Panc1 (cell line): ENCODE results near the gene CPSF4. TPM values are rescaled to one million over a fixed set of nuclear protein-coding genes. Genes with fewer than 3 reads are reported as not detected.

Experiments
- ATAC-seq: fragments of 200-7000 bp; cut with Tn5 transposase; 2 replicates; pipeline ENCODE4 v1.9.1; 2020; ENCODE audit warnings: mild to moderate bottlenecking, moderate library complexity
- BruUV-seq: library from RNA; stranded (reverse); fragments of 400-500 nt; replicated peaks from 2 replicates; lab custom pipeline; 2021; lab: Mats Ljungman, UMichigan
- CTCF ChIA-PET: fragments of 300-600 bp; sonication (Branson Sonifier 250); formaldehyde crosslinking; loops from one replicate; lab custom pipeline; 2022; ENCODE audit warnings: antibody characterized with exemption; lab: Charles Lee
- POLR2A ChIA-PET: fragments of 300-600 bp; sonication (Branson Sonifier 250); formaldehyde crosslinking; loops from one replicate; lab custom pipeline; 2022; ENCODE audit warnings: antibody characterized with exemption; lab: Charles Lee
- DNase-seq: peaks from one replicate; pipeline ENCODE4 v3.0.0-alpha.2; 2010; ENCODE audit warnings: low read depth, low spot score
- H3K27ac ChIP-seq: 2 replicates; pipeline ENCODE4 v1.5.1; 2011; ENCODE audit warnings: mild to moderate bottlenecking, low read length, inconsistent platforms
- H3K27me3 ChIP-seq: fragments of 200-500 bp; sonication (Bioruptor generic); 2 replicates; pipeline ENCODE4 v1.6.0; 2014; ENCODE audit warnings: low read length, inconsistent platforms; ENCODE audit not compliant: control insufficient read depth, insufficient read depth
- H3K36me3 ChIP-seq: fragments of 200-500 bp; sonication (Bioruptor generic); 2 replicates; pipeline ENCODE4 v1.5.1; 2014; ENCODE audit warnings: inconsistent platforms, mild to moderate bottlenecking, low read length, moderate library complexity; ENCODE audit not compliant: control insufficient read depth, insufficient read depth
- H3K4me1 ChIP-seq: 2 replicates; pipeline ENCODE4 v1.5.1; 2011; ENCODE audit warnings: inconsistent platforms, mild to moderate bottlenecking, low read length, moderate library complexity; ENCODE audit not compliant: control insufficient read depth, insufficient read depth
- H3K4me3 ChIP-seq, 2 experiments: 2 replicates each; pipeline ENCODE4 v1.5.1; 2011 to 2012; ENCODE audit warnings: low read depth in 2 of 2, low read length in 2 of 2, mild to moderate bottlenecking in 2 of 2, inconsistent platforms in 1 of 2, moderate library complexity in 1 of 2
- H3K9me3 ChIP-seq: fragments of 200-500 bp; sonication (Bioruptor generic); 2 replicates; pipeline ENCODE4 v1.5.1; 2014; ENCODE audit warnings: low read depth, mild to moderate bottlenecking, inconsistent platforms, low read length, moderate library complexity; ENCODE audit not compliant: control insufficient read depth, insufficient read depth
- CTCF ChIP-seq: fragments of 450-650 bp; IDR thresholded peaks from 2 replicates; pipeline ENCODE4 v1.5.1; 2017; ENCODE audit warnings: mild to moderate bottlenecking
- POLR2AphosphoS5 ChIP-seq: IDR thresholded peaks from 2 replicates; pipeline ENCODE4 v1.6.1; 2012; ENCODE audit warnings: mild to moderate bottlenecking, low read depth, low read length, moderate library complexity
- REST ChIP-seq, 2 experiments: IDR thresholded peaks; 2 replicates each; pipeline ENCODE4 v1.6.1; 2011 to 2012; ENCODE audit warnings: low read depth in 2 of 2, control low read depth in 1 of 2, low read length in 1 of 2, mild to moderate bottlenecking in 1 of 2, moderate library complexity in 1 of 2; ENCODE audit not compliant: insufficient read depth in 1 of 2
- SIN3A ChIP-seq: IDR thresholded peaks from 2 replicates; pipeline ENCODE4 v1.6.1; 2012; ENCODE audit warnings: low read depth, mild to moderate bottlenecking, low read length, moderate library complexity, borderline replicate concordance; ENCODE audit not compliant: insufficient read depth
- TCF7L2 ChIP-seq: IDR thresholded peaks from 2 replicates; pipeline ENCODE4 v1.6.1; 2011; ENCODE audit warnings: mild to moderate bottlenecking, low read depth, low read length, inconsistent platforms
- in situ Hi-C: cut with HindIII; loops from 2 replicates; pipeline ENCODE4 v1.10.0; 2016; ENCODE audit warnings: low sequenced_read_pairs, low pct_unique_long_range_greater_than_20kb
- intact Hi-C: fragments of 100-400 bp; cut with micrococcal nuclease; formaldehyde crosslinking; loops from one replicate; pipeline ENCODE4 v1.10.0; 2022; ENCODE audit not compliant: unreplicated experiment
- total RNA-seq: library from RNA; stranded (reverse); gene quantifications from one replicate; pipeline ENCODE4 v1.2.1, GENCODE V29; 2021; ENCODE audit not compliant: unreplicated experiment

The CPSF4 gene
- total RNA-seq, 1 experiment from 2014 or later = 57.0 TPM

GRCh38 chr7:99404235-99404976 is 34.3 kb upstream of the CPSF4 start:
- ChIA-PET CTCF (no interaction called here), POLR2A (no interaction called here)
- in situ Hi-C loops = no loop called here
- TF ChIP-seq REST (IDR thresholded peaks at IDR 0.05; ENCODE audit: insufficient read depth in 1 of 2, low read depth in 2 of 2, low read length in 1 of 2) (no peak), POLR2AphosphoS5 (no peak), SIN3A (no peak), TCF7L2 (no peak), CTCF (no peak)
- no peaks in the 10 kb centered on the region for H3K9me3 ChIP-seq
- H3K4me1 ChIP-seq = peaks cover 12% of the 10 kb centered on the region
- H3K27ac ChIP-seq = no peak overlapping the region
- no peak overlapping the region for H3K4me3 ChIP-seq
- no peak for ATAC-seq
- intact Hi-C loops = no loop called here
- H3K36me3 ChIP-seq = peaks cover 18% of the 10 kb centered on the region
- BruUV-seq = no TSS peak
- DNase-seq = no peak
- H3K27me3 ChIP-seq = no peaks in the 10 kb centered on the region

GRCh38 chr7:99404977-99405320 is 33.8 kb upstream of the CPSF4 start:
- CTCF ChIA-PET = no interaction called here
- in situ Hi-C loops = no loop called here

More at GRCh38 chr7:99404977-99405320, 33.8 kb upstream of the CPSF4 start:
- DNase-seq (no peak), ATAC-seq (no peak)
- intact Hi-C loops = no loop called here
- Histone ChIP-seq H3K36me3 (peaks cover 20% of the 10 kb centered on the region), H3K27ac (no peak overlapping the region), H3K4me1 (peaks cover 12% of the 10 kb centered on the region), H3K9me3 (no peaks in the 10 kb centered on the region), H3K4me3 (no peak overlapping the region), H3K27me3 (no peaks in the 10 kb centered on the region)
- POLR2A ChIA-PET = no interaction called here
- no peak for TF ChIP-seq CTCF
- no peak for TF ChIP-seq SIN3A
- TF ChIP-seq TCF7L2 = no peak
- no peak for TF ChIP-seq POLR2AphosphoS5
- TF ChIP-seq REST (IDR thresholded peaks at IDR 0.05; ENCODE audit: insufficient read depth in 1 of 2, low read depth in 2 of 2, low read length in 1 of 2) = no peak
- no TSS peak for BruUV-seq
